ENCODE results near the gene ZNF638. TPM values are rescaled to one million over a fixed set of nuclear protein-coding genes. Genes with fewer than 3 reads are reported as not detected.
"Not testable (repeated sequence)": the region's sequence is repeated elsewhere in the genome, so short reads cannot be mapped to it uniquely, and the experiment has no call there.

ZNF638 gene
- total and polyA plus RNA-seq, 5 donors = 69.9 to 84.2 (median 76.2) TPM

DNA sequence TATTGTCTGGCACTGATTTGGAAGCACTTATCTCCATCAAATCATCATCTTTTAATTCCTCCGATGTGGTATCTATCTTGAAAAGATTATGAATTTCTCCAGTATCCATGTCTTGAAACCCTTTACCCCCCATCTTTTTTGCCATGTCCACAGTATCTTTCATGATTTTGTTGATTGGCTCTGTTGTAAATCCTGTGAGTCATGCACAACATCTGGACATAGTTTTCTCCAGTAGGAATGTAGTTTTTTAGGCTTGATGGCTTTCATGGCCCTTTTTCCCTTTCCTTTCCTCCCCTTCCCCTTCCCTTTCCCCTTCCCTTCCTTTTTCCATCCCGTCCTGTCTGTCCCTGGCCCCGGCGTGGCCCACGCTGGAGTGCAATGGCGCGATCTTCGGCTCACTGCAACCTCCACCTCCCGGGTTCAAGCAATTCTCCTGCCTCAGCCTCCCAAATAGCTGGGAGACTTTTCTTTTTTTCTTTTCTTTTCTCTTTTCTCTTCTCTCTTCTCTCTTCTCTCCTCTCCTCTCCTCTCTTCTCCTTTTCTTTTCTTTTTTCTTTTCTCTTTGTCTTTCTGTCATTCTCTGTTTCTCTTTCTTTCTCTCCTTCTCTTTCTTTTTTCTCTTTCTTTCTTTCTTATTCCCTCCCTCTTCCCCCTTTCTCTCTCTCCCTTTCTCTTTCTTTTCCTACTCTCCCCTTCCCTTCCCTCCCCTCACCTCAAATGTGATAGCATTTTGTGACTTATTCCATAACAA is 18.4 kb upstream of the ZNF638 start:
- intact Hi-C loops (cut with DNase I) = no loop called here
- H3K9me3 ChIP-seq (ENCODE audit: control insufficient read depth, low read length) = no peaks in the 10 kb centered on the region
- H3K4me1 ChIP-seq (ENCODE audit: control insufficient read depth, insufficient read depth, low read length) = no peaks in the 10 kb centered on the region
- no peak overlapping the region for H3K27ac ChIP-seq (ENCODE audit: low read length)
- DNase-seq = peak in 1 of 3 donors; percentile 21
- no peak for ATAC-seq
- H3K27me3 ChIP-seq (ENCODE audit: control insufficient read depth, insufficient read depth) = no peaks in the 10 kb centered on the region
- H3K4me3 ChIP-seq (ENCODE audit: low read length) = no peak overlapping the region
- WGBS = 79% methylated on average over 9 of the region's 9 CpGs

DNA sequence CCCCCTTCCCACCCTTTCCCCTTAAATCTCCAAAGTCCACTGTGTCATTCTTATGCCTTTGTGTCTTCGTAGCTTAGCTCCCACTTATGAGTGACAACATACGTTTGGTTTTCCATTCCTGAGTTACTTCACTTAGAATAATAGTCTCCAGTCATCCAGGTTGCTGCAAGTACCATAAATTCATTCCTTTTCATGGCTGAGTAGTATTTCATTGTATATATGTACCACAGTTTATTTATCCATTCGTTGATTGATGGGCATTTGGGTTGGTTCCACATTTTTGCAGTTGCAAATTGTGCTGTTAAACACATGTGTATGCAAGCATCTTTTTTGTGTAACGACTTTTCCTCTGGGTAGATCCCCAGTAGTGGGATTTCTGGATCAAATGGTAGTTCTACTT is 14.5 kb upstream of the ZNF638 start:
- intact Hi-C loops (cut with DNase I) = no loop called here
- WGBS = 87% methylated on average over 4 of the region's 4 CpGs
- ATAC-seq = no peak

DNA sequence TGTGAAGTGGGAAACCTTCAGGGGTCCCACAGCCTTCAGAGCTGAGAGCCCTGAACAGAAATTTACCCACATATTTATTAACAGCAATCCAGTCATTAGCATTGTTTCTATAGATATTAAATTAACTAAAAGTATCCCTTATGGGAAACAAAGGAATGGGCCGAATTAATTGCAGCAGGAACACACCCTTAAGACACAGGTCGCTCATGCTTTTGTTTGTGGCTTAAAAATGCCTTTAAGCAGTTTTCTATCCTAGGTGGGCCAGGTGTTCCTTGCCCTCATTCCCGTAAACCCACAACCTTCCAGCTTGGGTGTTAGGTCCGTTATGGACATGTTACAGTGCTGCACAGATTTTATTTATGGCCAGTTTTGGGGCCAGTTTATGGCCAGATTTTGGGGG is 13.7 kb upstream of the ZNF638 start:
- H3K4me1 ChIP-seq (ENCODE audit: control insufficient read depth, insufficient read depth, low read length); H3K27ac ChIP-seq (ENCODE audit: low read length); intact Hi-C loops (cut with DNase I); ATAC-seq; DNase-seq; H3K4me3 ChIP-seq (ENCODE audit: low read length); H3K27me3 ChIP-seq (ENCODE audit: control insufficient read depth, insufficient read depth); H3K9me3 ChIP-seq (ENCODE audit: control insufficient read depth, low read length): not testable (repeated sequence)
- 94% methylated on average over 4 of the region's 4 CpGs for WGBS

More for the DNA sequence above, 14.5 kb upstream of the ZNF638 start:
- no peak overlapping the region for H3K4me3 ChIP-seq (ENCODE audit: low read length)
- H3K9me3 ChIP-seq (ENCODE audit: control insufficient read depth, low read length) = no peaks in the 10 kb centered on the region
- H3K27me3 ChIP-seq (ENCODE audit: control insufficient read depth, insufficient read depth) = no peaks in the 10 kb centered on the region
- H3K27ac ChIP-seq (ENCODE audit: low read length) = no peak overlapping the region
- no peaks in the 10 kb centered on the region for H3K4me1 ChIP-seq (ENCODE audit: control insufficient read depth, insufficient read depth, low read length)
- DNase-seq = no peak

DNA sequence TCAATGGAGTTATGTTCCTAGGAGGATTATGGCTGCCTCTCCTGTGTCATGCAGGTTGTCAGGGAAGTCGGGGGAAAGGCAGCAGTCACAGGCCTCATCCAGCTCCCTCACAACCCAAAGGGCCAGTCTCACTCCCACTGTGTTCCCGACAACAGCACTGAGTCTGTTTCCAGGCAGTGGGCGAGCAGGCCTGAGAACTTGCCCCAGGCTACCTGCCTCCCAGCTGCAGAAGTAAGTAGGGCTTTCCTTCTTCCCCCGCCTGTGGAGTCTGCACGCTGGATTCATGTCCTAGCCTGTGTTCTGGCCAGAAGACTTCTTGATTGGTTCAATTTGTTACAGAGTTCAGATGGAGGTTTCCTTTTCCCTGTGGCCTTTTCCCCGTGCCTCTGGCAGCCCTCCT is 8.2 kb upstream of the ZNF638 start:
- ATAC-seq (no peak), DNase-seq (no peak)
- Histone ChIP-seq H3K9me3 (ENCODE audit: control insufficient read depth, low read length) (no peaks in the 10 kb centered on the region), H3K27me3 (ENCODE audit: control insufficient read depth, insufficient read depth) (no peaks in the 10 kb centered on the region), H3K4me3 (ENCODE audit: low read length) (no peak overlapping the region), H3K4me1 (ENCODE audit: control insufficient read depth, insufficient read depth, low read length) (no peaks in the 10 kb centered on the region), H3K27ac (ENCODE audit: low read length) (no peak overlapping the region)
- intact Hi-C loops (cut with DNase I) = no loop called here
- WGBS = 93% methylated on average over 6 of the region's 6 CpGs

DNA sequence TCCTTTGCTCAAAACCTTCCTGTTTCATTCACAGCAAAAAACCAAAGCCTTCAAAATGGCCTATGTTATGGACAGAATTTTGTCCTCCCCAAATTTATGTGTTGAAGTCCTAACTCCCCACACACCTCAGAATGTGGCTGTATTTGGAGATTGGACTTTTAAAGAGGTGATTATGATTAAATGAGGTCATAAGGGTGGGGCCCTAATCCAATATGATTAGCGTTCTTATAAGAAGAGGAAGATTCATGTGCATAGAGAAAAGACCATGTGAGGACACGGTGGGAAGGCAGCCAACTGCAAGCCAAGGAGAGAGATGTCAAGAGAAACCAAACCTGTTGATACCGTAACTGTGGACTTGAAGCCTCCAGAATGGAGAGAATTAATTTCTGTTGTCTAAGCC is 4.6 kb upstream of the ZNF638 start:
- intact Hi-C loops (cut with DNase I) = no loop called here
- no peak overlapping the region for H3K27ac ChIP-seq (ENCODE audit: low read length)

DNA sequence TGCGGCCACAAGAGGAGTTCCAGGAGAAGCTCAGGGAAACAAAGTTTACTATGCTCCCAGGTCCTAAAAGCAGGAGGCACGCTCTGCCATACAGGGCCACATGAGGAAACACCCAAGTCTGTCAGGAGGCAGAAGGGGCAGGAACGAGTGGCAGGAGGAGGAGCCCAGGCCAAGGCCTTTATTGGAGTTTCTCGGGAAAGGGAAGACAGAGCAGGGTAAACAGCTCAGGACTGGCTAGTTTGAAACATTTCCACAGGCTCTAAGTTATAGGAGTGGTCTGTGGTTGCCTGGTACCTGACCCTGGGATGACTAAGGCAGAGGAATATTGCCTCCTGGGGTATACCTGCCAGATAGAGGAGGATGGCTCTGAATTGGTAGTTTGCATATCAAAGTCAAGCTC is 3.7 kb upstream of the ZNF638 start:
- 68% methylated on average over 4 of the region's 4 CpGs for WGBS
- intact Hi-C loops (cut with DNase I) = no loop called here

More for the DNA sequence above, 4.6 kb upstream of the ZNF638 start:
- Histone ChIP-seq H3K27me3 (ENCODE audit: control insufficient read depth, insufficient read depth) (no peaks in the 10 kb centered on the region), H3K9me3 (ENCODE audit: control insufficient read depth, low read length) (no peaks in the 10 kb centered on the region), H3K4me1 (ENCODE audit: control insufficient read depth, insufficient read depth, low read length) (no peaks in the 10 kb centered on the region), H3K4me3 (ENCODE audit: low read length) (no peak overlapping the region)
- DNase-seq (no peak), ATAC-seq (no peak)
- WGBS = 91% methylated on average over 3 of the region's 3 CpGs

DNA sequence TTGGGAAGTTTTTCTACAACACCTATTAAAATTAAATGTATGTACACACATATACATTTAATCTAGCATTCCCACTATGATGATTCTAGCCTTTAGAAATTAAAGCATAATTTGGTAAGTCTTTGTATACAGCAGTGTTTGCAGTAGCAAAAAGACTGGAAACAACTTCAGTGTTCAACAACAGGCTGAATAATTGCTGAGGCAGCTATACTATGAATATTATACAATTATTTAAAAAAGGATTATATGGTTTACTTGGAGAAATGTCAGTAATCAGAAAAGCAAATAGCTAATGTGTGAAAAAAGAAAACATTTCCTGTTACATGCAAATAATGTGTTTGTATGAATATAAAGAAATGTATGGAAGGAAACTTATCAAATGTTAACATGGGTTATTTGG is 1.4 kb upstream of the ZNF638 start:
- Histone ChIP-seq H3K27ac (ENCODE audit: low read length) (no peak overlapping the region), H3K4me1 (ENCODE audit: control insufficient read depth, insufficient read depth, low read length) (no peaks in the 10 kb centered on the region)
- intact Hi-C loops (cut with DNase I) = loop anchor here in 1 of 4 donors (5.0 kb wide), 1 partner anchor 108 kb away; no protein-coding TSS in a partner anchor

More for the DNA sequence above, 3.7 kb upstream of the ZNF638 start:
- no peaks in the 10 kb centered on the region for H3K4me1 ChIP-seq (ENCODE audit: control insufficient read depth, insufficient read depth, low read length)
- H3K27ac ChIP-seq (ENCODE audit: low read length) = no peak overlapping the region
- ATAC-seq (no peak), DNase-seq (no peak)
- no peak overlapping the region for H3K4me3 ChIP-seq (ENCODE audit: low read length)
- H3K9me3 ChIP-seq (ENCODE audit: control insufficient read depth, low read length) = no peaks in the 10 kb centered on the region
- H3K27me3 ChIP-seq (ENCODE audit: control insufficient read depth, insufficient read depth) = no peaks in the 10 kb centered on the region

DNA sequence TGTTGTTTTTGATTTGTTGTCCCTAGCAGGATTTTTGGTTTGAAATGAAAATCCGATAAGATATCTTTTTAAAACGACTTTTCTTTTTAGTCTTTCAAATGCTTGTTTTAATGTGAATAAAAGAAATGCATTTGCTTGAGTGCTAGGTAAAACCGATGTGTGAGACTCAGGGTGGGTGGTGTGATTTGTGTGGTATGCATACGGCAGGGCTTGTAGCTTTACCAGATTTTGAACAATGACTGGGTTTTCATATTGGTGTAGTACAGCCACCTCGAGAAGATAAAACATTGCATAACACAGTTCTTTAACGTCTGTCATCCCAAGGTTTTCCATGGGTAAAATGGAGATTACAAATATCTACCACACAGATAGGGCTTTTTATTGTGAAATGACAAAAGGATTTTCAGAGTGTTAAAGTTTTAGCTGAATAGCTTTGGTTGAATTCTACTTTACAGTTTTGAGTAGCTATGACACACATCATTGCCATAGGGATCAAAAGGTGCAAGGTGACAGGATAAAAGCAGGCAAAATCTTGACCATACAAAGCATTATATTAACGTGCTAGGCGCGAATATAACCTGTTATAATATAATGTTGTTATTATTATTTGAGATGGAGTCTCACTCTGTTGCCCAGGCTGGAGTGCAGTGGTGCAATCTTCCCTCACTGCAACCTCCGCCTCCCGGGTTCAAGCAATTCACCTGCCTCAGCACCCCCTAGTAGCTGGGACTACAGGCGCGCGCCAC is 824 bp upstream of the ZNF638 start:
- ATAC-seq = no peak
- WGBS = 51% methylated on average over 14 of the region's 14 CpGs

More for the DNA sequence above, 1.4 kb upstream of the ZNF638 start:
- ATAC-seq = no peak
- no peak for DNase-seq
- H3K4me3 ChIP-seq (ENCODE audit: low read length) = no peak overlapping the region
- no peaks in the 10 kb centered on the region for H3K9me3 ChIP-seq (ENCODE audit: control insufficient read depth, low read length)
- no peaks in the 10 kb centered on the region for H3K27me3 ChIP-seq (ENCODE audit: control insufficient read depth, insufficient read depth)

DNA sequence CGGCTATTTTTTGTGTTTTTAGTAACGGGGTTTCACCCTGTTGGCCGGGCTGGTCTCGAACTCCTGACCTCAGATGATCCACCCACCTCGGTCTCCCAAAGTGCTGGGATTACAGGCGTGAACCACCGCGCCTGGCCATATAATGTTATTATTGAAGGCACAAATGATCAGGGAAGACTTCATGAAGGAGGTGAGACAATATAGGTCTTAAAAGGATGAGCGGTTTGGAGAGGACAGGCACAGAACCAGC is 326 bp upstream of the ZNF638 start:
- not testable (repeated sequence) for H3K27me3 ChIP-seq (ENCODE audit: control insufficient read depth, insufficient read depth); H3K4me1 ChIP-seq (ENCODE audit: control insufficient read depth, insufficient read depth, low read length); H3K27ac ChIP-seq (ENCODE audit: low read length); ATAC-seq; H3K9me3 ChIP-seq (ENCODE audit: control insufficient read depth, low read length)
- DNase-seq = peak in 1 of 3 donors; percentile 59
- WGBS = 6% methylated on average over 9 of the region's 9 CpGs
- H3K4me3 ChIP-seq (ENCODE audit: low read length) = peak overlapping the region; percentile 80
- intact Hi-C loops (cut with DNase I) = loop anchor here in 1 of 4 donors (5.0 kb wide), 1 partner anchor 109 kb away; no protein-coding TSS in a partner anchor

More for the DNA sequence above, 824 bp upstream of the ZNF638 start:
- no peaks in the 10 kb centered on the region for H3K9me3 ChIP-seq (ENCODE audit: control insufficient read depth, low read length)
- H3K27ac ChIP-seq (ENCODE audit: low read length) = no peak overlapping the region
- no peaks in the 10 kb centered on the region for H3K4me1 ChIP-seq (ENCODE audit: control insufficient read depth, insufficient read depth, low read length)
- H3K27me3 ChIP-seq (ENCODE audit: control insufficient read depth, insufficient read depth) = no peaks in the 10 kb centered on the region
- peak in 1 of 3 donors; percentile 53 for DNase-seq
- peak overlapping the region; percentile 80 for H3K4me3 ChIP-seq (ENCODE audit: low read length)
- intact Hi-C loops (cut with DNase I) = loop anchor here in 1 of 4 donors (5.0 kb wide), 1 partner anchor 108 kb away; no protein-coding TSS in a partner anchor

DNA sequence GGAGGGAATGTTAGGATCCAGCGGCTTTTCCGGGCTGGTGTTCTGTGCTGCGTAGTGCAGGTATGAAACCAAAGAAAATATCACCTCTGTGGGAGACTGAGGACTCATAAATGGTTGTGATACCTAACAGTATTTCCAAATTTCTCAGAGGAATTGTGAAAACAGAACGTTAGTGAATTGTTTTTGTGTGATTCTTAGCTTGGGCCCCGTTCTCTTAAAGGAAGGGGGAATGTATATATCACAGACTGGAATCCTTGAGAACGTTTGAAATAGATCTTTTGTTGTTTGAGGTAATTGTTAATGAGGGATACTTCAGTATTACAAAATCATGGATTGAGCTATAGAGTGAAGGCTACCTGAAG is 834 bp downstream of the ZNF638 start:
- Histone ChIP-seq H3K27me3 (ENCODE audit: control insufficient read depth, insufficient read depth) (no peaks in the 10 kb centered on the region), H3K4me1 (ENCODE audit: control insufficient read depth, insufficient read depth, low read length) (peaks cover 2% of the 10 kb centered on the region), H3K4me3 (ENCODE audit: low read length) (peak overlapping the region; percentile 80), H3K27ac (ENCODE audit: low read length) (peak overlapping the region; percentile 93), H3K9me3 (ENCODE audit: control insufficient read depth, low read length) (no peaks in the 10 kb centered on the region)
- intact Hi-C loops (cut with DNase I) = loop anchor here in 1 of 4 donors (5.0 kb wide), 1 partner anchor 110 kb away; no protein-coding TSS in a partner anchor
- ATAC-seq = no peak
- under 1% methylated on average over 6 of the region's 6 CpGs for WGBS
- no peak for DNase-seq

DNA sequence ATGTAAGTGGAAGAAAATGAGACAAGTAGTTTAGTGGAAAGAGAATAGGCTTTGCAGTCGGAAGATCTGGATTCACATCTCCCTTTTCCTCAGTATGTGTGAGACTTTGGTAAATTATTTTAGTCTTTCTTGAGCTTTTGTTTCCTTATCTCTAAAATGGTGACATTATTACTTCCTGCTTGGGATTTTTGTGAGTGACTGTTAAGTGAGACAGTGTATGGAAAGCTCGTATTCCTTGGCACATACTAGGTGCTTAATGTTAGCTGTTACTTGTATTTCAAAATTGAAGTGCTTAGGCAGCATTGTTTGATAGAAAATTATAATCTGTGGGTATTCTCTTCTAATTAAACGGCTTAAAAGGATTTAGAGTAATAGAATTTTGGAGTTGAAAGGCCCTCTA is 2.0 kb downstream of the ZNF638 start:
- DNase-seq = no peak
- intact Hi-C loops (cut with DNase I) = loop anchor here in 1 of 4 donors (5.0 kb wide), 1 partner anchor 111 kb away; no protein-coding TSS in a partner anchor
- no peak overlapping the region for H3K27ac ChIP-seq (ENCODE audit: low read length)
- no peaks in the 10 kb centered on the region for H3K9me3 ChIP-seq (ENCODE audit: control insufficient read depth, low read length)
- 42% methylated on average over 3 of the region's 3 CpGs for WGBS
- H3K4me1 ChIP-seq (ENCODE audit: control insufficient read depth, insufficient read depth, low read length) = peaks cover 3% of the 10 kb centered on the region
- H3K4me3 ChIP-seq (ENCODE audit: low read length) = peak overlapping the region; percentile 80
- no peaks in the 10 kb centered on the region for H3K27me3 ChIP-seq (ENCODE audit: control insufficient read depth, insufficient read depth)
- no peak for ATAC-seq

All from right cardiac atrium (tissue), 5 donors.